ENCODE results near the gene DMWD. TPM values are rescaled to one million over a fixed set of nuclear protein-coding genes. Genes with fewer than 3 reads are reported as not detected.
A peak's percentile ranks its signal among the peaks of the same experiment; 100 is the strongest.

Gene DMWD
- polyA plus RNA-seq, 2 of the 4 experiments (the other 2 are of a cell fraction): 17.1 to 31.3 TPM

DNA sequence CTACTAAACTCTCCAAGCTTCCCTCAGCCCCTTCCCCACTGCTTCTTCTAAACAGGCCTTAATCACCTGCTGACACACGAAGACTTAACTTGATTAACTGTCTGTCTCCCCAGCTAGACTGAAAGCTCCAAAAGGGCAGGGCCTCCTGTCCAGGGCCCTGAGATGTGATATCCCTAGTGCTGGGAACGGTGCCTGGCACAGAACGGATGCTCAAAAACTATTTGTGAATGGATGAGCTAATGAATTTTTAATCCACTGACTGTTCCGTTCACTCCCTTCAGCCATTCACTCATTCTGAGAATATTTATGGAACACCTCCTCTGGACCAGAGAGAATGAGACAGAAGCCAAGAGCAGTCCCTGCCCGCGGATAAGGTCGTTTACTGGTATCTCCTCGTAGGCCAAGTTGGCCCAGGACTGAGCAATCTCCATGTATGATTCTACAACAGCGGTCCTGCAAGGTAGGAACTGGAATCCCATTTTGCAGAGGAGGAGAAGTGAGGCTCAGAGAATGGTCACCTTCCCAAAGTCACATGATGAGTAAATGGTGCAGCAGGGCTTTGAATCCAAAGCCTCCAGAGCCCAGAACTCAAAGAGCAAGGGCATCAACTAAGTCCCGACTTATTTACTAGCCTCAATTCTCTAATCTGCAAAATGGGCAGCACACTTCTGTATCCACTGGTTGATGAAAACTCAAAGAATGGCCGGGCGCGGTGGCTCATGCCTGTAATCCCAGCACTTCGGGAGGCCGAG, 3.4 kb downstream of the DMWD start:
- FAIRE-seq (no peak), DNase-seq (ENCODE audit: low read depth in 1 of 2, low spot score in 1 of 2) (no peak), ATAC-seq (no peak)
- Histone ChIP-seq H3K4me1 (peaks cover 22% of the 10 kb centered on the region), H3K9me3 (no peaks in the 10 kb centered on the region), H3K4me2 (no peak overlapping the region), H3K27ac (no peak overlapping the region), H3K4me3 (no peak overlapping the region)
- ChIA-PET CTCF (interaction anchor here (62.0 to 74.3 kb wide), 2 partner anchors 4 to 19 kb away, joined by 2204 read pairs; partner anchors contain the start of genes DMPK, DMWD, RSPH6A and SIX5), POLR2A (no interaction called here)
- WGBS (ENCODE audit: missing lambda C conversion rate): 92% methylated on average over 15 of the region's 15 CpGs
- peak; percentile 63; the same call in 1 of the 2 replicates for TF ChIP-seq KDM1A (IDR thresholded peaks at IDR 0.05; ENCODE audit: low read depth)
- TF ChIP-seq, protein P1, sequence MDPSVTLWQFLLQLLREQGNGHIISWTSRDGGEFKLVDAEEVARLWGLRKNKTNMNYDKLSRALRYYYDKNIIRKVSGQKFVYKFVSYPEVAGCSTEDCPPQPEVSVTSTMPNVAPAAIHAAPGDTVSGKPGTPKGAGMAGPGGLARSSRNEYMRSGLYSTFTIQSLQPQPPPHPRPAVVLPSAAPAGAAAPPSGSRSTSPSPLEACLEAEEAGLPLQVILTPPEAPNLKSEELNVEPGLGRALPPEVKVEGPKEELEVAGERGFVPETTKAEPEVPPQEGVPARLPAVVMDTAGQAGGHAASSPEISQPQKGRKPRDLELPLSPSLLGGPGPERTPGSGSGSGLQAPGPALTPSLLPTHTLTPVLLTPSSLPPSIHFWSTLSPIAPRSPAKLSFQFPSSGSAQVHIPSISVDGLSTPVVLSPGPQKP (IDR thresholded peaks at IDR 0.05; ENCODE audit: low read depth, low read length): no peak
- no peak for TF ChIP-seq CEBPB (IDR thresholded peaks at IDR 0.05)
- no peak for TF ChIP-seq EP300 (IDR thresholded peaks at IDR 0.05)

DNA sequence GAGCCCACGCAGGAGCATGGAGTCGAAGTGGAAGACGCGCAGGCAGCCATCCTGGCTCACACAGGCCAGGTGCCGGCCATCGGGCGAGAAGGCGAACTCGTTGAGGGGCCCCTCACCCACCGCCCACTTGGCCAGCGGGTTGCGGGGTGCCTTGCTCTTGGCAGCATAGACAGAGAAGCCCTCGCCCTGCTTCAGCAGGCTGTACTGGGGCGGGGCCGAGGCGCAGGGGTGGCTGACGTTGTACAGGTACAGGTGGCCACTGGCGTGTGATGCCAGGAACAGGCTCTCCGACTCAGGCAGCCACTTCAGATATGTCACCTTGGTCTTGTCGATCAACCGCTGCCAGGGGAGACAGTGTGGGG, 6.1 kb downstream of the DMWD start:
- H3K4me1 ChIP-seq: peaks cover 40% of the 10 kb centered on the region
- FAIRE-seq (no peak), ATAC-seq (no peak), DNase-seq (ENCODE audit: low read depth in 1 of 2, low spot score in 1 of 2) (no peak)
- ChIA-PET POLR2A (no interaction called here), CTCF (interaction anchor here (62.0 to 74.3 kb wide), 2 partner anchors 2 to 22 kb away, joined by 2204 read pairs; partner anchors contain the start of genes DMPK, DMWD, RSPH6A and SIX5)
- H3K9me3 ChIP-seq: no peaks in the 10 kb centered on the region
- H3K27ac ChIP-seq: no peak overlapping the region
- H3K4me3 ChIP-seq: no peak overlapping the region
- no peak for TF ChIP-seq CEBPB (IDR thresholded peaks at IDR 0.05)
- TF ChIP-seq ZSCAN20 (CRISPR knock-in tag; IDR thresholded peaks at IDR 0.05): no peak
- TF ChIP-seq MAZ (IDR thresholded peaks at IDR 0.05; ENCODE audit: borderline replicate concordance, low read depth, low read length): no peak
- TF ChIP-seq KDM5A (IDR thresholded peaks at IDR 0.05): no peak
- no peak for TF ChIP-seq FOSB (CRISPR knock-in tag; IDR thresholded peaks at IDR 0.05)
- TF ChIP-seq TFCP2L1 (CRISPR knock-in tag; IDR thresholded peaks at IDR 0.05): no peak
- no peak for TF ChIP-seq MAFK (IDR thresholded peaks at IDR 0.05; ENCODE audit: partially characterized antibody)
- TF ChIP-seq HOXB5 (CRISPR knock-in tag; IDR thresholded peaks at IDR 0.05): no peak
- no peak for TF ChIP-seq HEYL (CRISPR knock-in tag; IDR thresholded peaks at IDR 0.05)
- TF ChIP-seq HOXB13 (CRISPR knock-in tag; IDR thresholded peaks at IDR 0.05; ENCODE audit: low read depth): no peak
- no peak for TF ChIP-seq SMC3 (IDR thresholded peaks at IDR 0.05)
- TF ChIP-seq, protein P2, sequence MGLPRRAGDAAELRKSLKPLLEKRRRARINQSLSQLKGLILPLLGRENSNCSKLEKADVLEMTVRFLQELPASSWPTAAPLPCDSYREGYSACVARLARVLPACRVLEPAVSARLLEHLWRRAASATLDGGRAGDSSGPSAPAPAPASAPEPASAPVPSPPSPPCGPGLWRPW (IDR thresholded peaks at IDR 0.05): no peak
- TF ChIP-seq, protein P3, sequence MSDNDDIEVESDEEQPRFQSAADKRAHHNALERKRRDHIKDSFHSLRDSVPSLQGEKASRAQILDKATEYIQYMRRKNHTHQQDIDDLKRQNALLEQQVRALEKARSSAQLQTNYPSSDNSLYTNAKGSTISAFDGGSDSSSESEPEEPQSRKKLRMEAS (IDR thresholded peaks at IDR 0.05): no peak
- TF ChIP-seq, protein P4, sequence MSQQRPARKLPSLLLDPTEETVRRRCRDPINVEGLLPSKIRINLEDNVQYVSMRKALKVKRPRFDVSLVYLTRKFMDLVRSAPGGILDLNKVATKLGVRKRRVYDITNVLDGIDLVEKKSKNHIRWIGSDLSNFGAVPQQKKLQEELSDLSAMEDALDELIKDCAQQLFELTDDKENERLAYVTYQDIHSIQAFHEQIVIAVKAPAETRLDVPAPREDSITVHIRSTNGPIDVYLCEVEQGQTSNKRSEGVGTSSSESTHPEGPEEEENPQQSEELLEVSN (IDR thresholded peaks at IDR 0.05; ENCODE audit: borderline replicate concordance, low read depth): no peak
- no peak for TF ChIP-seq EHMT2 (IDR thresholded peaks at IDR 0.05; ENCODE audit: low read depth)
- H3K4me2 ChIP-seq: no peak overlapping the region
- WGBS (ENCODE audit: missing lambda C conversion rate): 93% methylated on average over 13 of the region's 21 CpGs

DNA sequence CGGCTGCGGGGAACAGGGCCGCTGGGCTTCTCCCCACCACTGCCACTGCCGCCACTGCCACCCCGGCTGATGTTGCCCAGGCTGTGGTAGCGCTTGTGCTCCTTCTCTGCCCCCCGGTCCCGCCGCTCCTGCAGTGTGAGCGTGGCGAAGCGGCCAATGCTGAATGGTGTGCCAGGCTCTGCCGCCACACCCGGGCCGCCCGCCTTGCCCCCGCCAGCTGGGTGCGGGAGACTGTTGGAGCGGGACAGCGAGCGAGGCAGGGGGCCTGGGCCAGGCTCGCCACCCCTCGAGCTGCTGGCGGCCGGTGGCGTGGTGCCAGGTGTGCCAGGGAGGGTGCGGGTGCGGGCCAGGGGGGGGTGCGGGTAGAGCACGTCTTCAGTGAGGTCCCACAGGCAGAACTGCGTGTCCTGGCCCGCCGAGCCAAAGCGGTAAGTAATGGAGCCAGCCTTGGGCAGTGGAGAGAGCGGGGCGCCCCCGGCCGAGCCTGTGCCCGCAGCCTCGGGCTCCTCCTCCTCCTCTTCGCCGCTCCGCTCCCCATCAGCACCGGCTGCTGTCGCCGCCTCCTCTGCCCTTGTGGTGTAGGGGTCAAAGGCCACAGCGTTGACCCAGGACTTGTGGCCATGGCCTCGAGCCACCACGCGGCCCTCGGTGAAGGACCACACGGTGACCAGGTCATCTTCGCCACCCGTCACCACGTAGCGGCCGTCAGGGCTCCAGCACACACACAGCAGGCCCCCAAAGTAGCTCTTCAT, 6.7 kb downstream of the DMWD start:
- DNase-seq (ENCODE audit: low read depth in 1 of 2, low spot score in 1 of 2) (no peak), ATAC-seq (no peak), FAIRE-seq (no peak)
- ChIA-PET POLR2A (interaction anchor here (0.9 kb wide), 1 partner anchor 16 kb away, joined by 3 read pairs; no protein-coding TSS in a partner anchor), CTCF (interaction anchor here (62.0 to 74.3 kb wide), 2 partner anchors 1 to 22 kb away, joined by 2204 read pairs; partner anchors contain the start of genes DMPK, DMWD, RSPH6A and SIX5)
- Histone ChIP-seq H3K9me3 (no peaks in the 10 kb centered on the region), H3K4me2 (no peak overlapping the region), H3K4me1 (peaks cover 40% of the 10 kb centered on the region), H3K27ac (no peak overlapping the region), H3K4me3 (no peak overlapping the region)
- TF ChIP-seq SREBF2 (IDR thresholded peaks at IDR 0.05): no peak
- TF ChIP-seq, protein P5, sequence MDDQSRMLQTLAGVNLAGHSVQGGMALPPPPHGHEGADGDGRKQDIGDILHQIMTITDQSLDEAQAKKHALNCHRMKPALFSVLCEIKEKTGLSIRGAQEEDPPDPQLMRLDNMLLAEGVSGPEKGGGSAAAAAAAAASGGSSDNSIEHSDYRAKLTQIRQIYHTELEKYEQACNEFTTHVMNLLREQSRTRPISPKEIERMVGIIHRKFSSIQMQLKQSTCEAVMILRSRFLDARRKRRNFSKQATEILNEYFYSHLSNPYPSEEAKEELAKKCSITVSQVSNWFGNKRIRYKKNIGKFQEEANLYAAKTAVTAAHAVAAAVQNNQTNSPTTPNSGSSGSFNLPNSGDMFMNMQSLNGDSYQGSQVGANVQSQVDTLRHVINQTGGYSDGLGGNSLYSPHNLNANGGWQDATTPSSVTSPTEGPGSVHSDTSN (IDR thresholded peaks at IDR 0.05): no peak
- TF ChIP-seq, protein P6, sequence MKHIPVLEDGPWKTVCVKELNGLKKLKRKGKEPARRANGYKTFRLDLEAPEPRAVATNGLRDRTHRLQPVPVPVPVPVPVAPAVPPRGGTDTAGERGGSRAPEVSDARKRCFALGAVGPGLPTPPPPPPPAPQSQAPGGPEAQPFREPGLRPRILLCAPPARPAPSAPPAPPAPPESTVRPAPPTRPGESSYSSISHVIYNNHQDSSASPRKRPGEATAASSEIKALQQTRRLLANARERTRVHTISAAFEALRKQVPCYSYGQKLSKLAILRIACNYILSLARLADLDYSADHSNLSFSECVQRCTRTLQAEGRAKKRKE (CRISPR knock-in tag; IDR thresholded peaks at IDR 0.05; ENCODE audit: low read depth): no peak
- TF ChIP-seq ZC3H11A (IDR thresholded peaks at IDR 0.05): no peak
- no peak for TF ChIP-seq MAFK (IDR thresholded peaks at IDR 0.05; ENCODE audit: partially characterized antibody)
- TF ChIP-seq SMC3 (IDR thresholded peaks at IDR 0.05): no peak
- no peak for TF ChIP-seq FOSL2 (IDR thresholded peaks at IDR 0.05)
- no peak for TF ChIP-seq FOSL2 (CRISPR knock-in tag; IDR thresholded peaks at IDR 0.05)
- TF ChIP-seq POLR2A (IDR thresholded peaks at IDR 0.05; ENCODE audit: low read length): no peak
- TF ChIP-seq JUNB (IDR thresholded peaks at IDR 0.05): no peak
- TF ChIP-seq KDM1A (IDR thresholded peaks at IDR 0.05; ENCODE audit: low read depth): no peak
- no peak for TF ChIP-seq CHD2 (IDR thresholded peaks at IDR 0.05; ENCODE audit: low read length, partially characterized antibody)
- no peak for TF ChIP-seq ZSCAN20 (CRISPR knock-in tag; IDR thresholded peaks at IDR 0.05)
- no peak for TF ChIP-seq HOXB13 (CRISPR knock-in tag; IDR thresholded peaks at IDR 0.05; ENCODE audit: low read depth)
- TF ChIP-seq HOXB5 (CRISPR knock-in tag; IDR thresholded peaks at IDR 0.05): no peak
- 92% methylated on average over 49 of the region's 57 CpGs for WGBS (ENCODE audit: missing lambda C conversion rate)

Measured in A549 (cell line).